Neural progenitor cell (in vitro differentiated cells): ENCODE results near the gene MYO9B. TPM values are rescaled to one million over a fixed set of nuclear protein-coding genes. Genes with fewer than 3 reads are reported as not detected.

Experiments
- DNase-seq: peaks from one replicate; pipeline ENCODE4 v3.0.0-alpha.2; 2016; ENCODE audit warnings: low spot score
- H2AFZ ChIP-seq: fragments of 200-600 bp; sonication (generic); replicated peaks from 2 replicates; pipeline ENCODE4 v1.6.1; 2016; ENCODE audit warnings: antibody characterized with exemption
- H3F3A ChIP-seq: fragments of 200-600 bp; sonication (generic); 2 replicates; pipeline ENCODE4 v1.6.1; 2016; ENCODE audit warnings: antibody characterized with exemption, low read depth
- H3K27ac ChIP-seq: fragments of 200-600 bp; sonication (generic); 2 replicates; pipeline ENCODE4 v1.5.1; 2016; ENCODE audit warnings: mild to moderate bottlenecking
- H3K27me3 ChIP-seq: fragments of 200-600 bp; sonication (generic); 2 replicates; pipeline ENCODE4 v1.6.1; 2016; ENCODE audit warnings: mild to moderate bottlenecking, moderate library complexity
- H3K36me3 ChIP-seq: fragments of 200-600 bp; sonication (generic); 2 replicates; pipeline ENCODE4 v1.5.1; 2016
- H3K4me1 ChIP-seq: fragments of 200-600 bp; sonication (generic); 2 replicates; pipeline ENCODE4 v1.6.1; 2016; ENCODE audit warnings: mixed run types
- H3K4me2 ChIP-seq: fragments of 200-600 bp; sonication (generic); 2 replicates; pipeline ENCODE4 v1.6.1; 2016
- H3K4me3 ChIP-seq: fragments of 200-600 bp; sonication (generic); 2 replicates; pipeline ENCODE4 v1.5.1; 2016
- H3K79me2 ChIP-seq: fragments of 200-600 bp; sonication (generic); 2 replicates; pipeline ENCODE4 v1.6.1; 2016; ENCODE audit warnings: low read depth
- H3K9ac ChIP-seq: fragments of 200-600 bp; sonication (generic); 2 replicates; pipeline ENCODE4 v1.6.1; 2016
- H3K9me3 ChIP-seq: fragments of 200-600 bp; sonication (generic); 2 replicates; pipeline ENCODE4 v1.5.1; 2016; ENCODE audit warnings: low read depth
- H4K20me1 ChIP-seq: fragments of 200-600 bp; sonication (generic); 2 replicates; pipeline ENCODE4 v1.6.1; 2016; ENCODE audit warnings: low read depth
- H3K27ac Mint-ChIP-seq: 3 replicates; pipeline ENCODE4 v1.8.0; 2021; ENCODE audit warnings: mixed read lengths
- H3K27me3 Mint-ChIP-seq: 2 replicates; pipeline ENCODE4 v1.8.0; 2022; ENCODE audit warnings: low read depth, mild to moderate bottlenecking, inconsistent platforms, moderate library complexity, mixed read lengths; ENCODE audit not compliant: insufficient read depth
- H3K36me3 Mint-ChIP-seq: 3 replicates; pipeline ENCODE4 v1.8.0; 2021; ENCODE audit warnings: mixed read lengths
- H3K4me1 Mint-ChIP-seq: 3 replicates; pipeline ENCODE4 v1.8.0; 2021; ENCODE audit warnings: mixed read lengths
- H3K4me3 Mint-ChIP-seq: 3 replicates; pipeline ENCODE4 v1.8.0; 2021; ENCODE audit warnings: mild to moderate bottlenecking, moderate library complexity, mixed read lengths
- H3K9me3 Mint-ChIP-seq: 3 replicates; pipeline ENCODE4 v1.8.0; 2020; ENCODE audit warnings: mixed read lengths
- EZH2 ChIP-seq: fragments of 200-600 bp; sonication (generic); IDR thresholded peaks from 2 replicates; pipeline ENCODE4 v1.6.1; 2017; ENCODE audit warnings: antibody characterized with exemption, mild to moderate bottlenecking, moderate library complexity
- EZH2phosphoT487 ChIP-seq: fragments of 200-600 bp; sonication (generic); IDR thresholded peaks from 2 replicates; pipeline ENCODE4 v1.6.1; 2017; ENCODE audit warnings: antibody characterized with exemption
- total RNA-seq: library from RNA; depleted of rRNA; stranded (reverse); fragments of >200 nt; gene quantifications from 2 replicates; pipeline ENCODE4 v1.2.3, GENCODE V29; 2015; ENCODE audit warnings: low replicate concordance
- TF ChIP-seq, protein P1 (sequence below): fragments of 200-600 bp; sonication (generic); IDR thresholded peaks from 2 replicates; pipeline ENCODE4 v1.5.1; 2017; ENCODE audit warnings: antibody characterized with exemption, mild to moderate bottlenecking

The MYO9B gene
- total RNA-seq, 1 donor from 2014 or later, result 38.5 TPM

DNA sequence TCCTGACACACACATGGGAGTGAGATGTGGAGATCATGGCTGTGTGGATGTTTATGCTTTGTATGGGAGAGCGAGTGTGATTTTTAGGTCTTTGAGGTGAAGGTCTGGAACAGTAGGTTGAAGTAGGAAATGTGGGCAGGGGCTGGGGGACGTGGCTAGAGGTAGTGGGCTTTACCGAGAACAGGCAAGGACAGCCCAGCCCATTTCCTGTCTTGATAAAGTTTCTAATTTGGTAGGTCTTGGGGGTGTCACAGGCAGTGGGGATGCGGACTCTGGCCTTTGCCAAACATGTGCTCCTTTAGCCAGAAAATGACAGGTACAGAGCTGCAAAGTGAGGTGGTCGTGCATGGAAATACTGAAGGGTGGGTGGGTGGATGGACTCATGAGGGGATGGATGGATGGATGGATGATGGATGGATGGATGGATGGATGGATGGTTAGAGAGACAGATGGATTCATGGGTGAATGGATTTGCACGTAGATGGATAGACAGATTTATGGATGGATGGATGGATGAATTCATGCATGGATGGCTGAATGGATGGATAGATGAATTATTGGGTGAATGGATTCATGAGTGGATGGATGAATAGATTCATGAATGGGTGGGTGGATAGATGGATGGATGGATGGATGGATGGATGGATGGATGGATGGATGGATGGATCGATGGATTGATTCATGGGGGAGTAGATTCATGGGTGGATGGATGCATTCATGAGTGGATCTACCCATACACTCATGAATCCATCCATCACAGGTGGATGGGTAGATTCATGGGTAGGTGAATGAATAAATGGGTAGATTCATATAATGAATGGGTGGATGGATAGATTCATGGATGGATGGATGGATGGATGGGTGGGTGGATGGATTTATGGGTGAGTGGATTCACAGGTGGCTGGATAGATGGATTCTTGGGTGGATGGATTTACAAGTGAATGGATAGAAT, 70.2 kb downstream of the MYO9B start:
- Histone ChIP-seq H3K4me1 (no peaks in the 10 kb centered on the region), H3K4me3 (no peak overlapping the region), H3K36me3 (no peaks in the 10 kb centered on the region), H3K9ac (no peak overlapping the region), H3F3A (no peaks in the 10 kb centered on the region), H3K27me3 (no peaks in the 10 kb centered on the region), H3K27ac (no peak overlapping the region), H3K4me2 (no peak overlapping the region), H2AFZ (no peak overlapping the region), H3K79me2 (no peaks in the 10 kb centered on the region), H4K20me1 (no peaks in the 10 kb centered on the region), H3K9me3 (no peaks in the 10 kb centered on the region)
- no peak overlapping the region for H3K27ac Mint-ChIP-seq
- no peak overlapping the region for H3K4me3 Mint-ChIP-seq
- H3K27me3 Mint-ChIP-seq, result no peaks in the 10 kb centered on the region
- peaks cover 13% of the 10 kb centered on the region for H3K36me3 Mint-ChIP-seq
- TF ChIP-seq EZH2, result no peak
- TF ChIP-seq, protein P1, sequence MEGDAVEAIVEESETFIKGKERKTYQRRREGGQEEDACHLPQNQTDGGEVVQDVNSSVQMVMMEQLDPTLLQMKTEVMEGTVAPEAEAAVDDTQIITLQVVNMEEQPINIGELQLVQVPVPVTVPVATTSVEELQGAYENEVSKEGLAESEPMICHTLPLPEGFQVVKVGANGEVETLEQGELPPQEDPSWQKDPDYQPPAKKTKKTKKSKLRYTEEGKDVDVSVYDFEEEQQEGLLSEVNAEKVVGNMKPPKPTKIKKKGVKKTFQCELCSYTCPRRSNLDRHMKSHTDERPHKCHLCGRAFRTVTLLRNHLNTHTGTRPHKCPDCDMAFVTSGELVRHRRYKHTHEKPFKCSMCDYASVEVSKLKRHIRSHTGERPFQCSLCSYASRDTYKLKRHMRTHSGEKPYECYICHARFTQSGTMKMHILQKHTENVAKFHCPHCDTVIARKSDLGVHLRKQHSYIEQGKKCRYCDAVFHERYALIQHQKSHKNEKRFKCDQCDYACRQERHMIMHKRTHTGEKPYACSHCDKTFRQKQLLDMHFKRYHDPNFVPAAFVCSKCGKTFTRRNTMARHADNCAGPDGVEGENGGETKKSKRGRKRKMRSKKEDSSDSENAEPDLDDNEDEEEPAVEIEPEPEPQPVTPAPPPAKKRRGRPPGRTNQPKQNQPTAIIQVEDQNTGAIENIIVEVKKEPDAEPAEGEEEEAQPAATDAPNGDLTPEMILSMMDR, result no peak
- no peak for TF ChIP-seq EZH2phosphoT487
- no peaks in the 10 kb centered on the region for H3K4me1 Mint-ChIP-seq
- no peaks in the 10 kb centered on the region for H3K9me3 Mint-ChIP-seq
- DNase-seq, result no peak

DNA sequence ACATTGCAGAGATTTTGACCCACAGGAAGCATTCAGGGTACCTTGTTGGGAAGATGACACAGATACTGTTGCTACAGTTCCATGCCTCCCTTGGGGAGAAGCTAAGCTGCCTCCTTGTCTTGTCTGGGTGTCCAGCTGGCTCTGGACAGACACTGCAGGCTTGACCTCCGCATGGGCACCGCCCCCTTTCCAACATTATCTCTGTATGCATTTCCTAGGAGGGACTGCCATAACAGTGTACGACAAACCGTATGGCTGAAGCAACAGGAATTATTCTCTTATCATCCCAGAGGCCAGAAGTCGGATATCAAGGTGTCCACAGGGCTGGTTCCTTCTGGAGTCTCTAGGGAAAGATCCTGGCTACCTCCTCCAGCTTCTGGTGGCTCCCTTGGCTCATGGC, 72.6 kb downstream of the MYO9B start:
- no peaks in the 10 kb centered on the region for H3K36me3 ChIP-seq
- Mint-ChIP-seq H3K27ac (no peak overlapping the region), H3K9me3 (no peaks in the 10 kb centered on the region)

DNA sequence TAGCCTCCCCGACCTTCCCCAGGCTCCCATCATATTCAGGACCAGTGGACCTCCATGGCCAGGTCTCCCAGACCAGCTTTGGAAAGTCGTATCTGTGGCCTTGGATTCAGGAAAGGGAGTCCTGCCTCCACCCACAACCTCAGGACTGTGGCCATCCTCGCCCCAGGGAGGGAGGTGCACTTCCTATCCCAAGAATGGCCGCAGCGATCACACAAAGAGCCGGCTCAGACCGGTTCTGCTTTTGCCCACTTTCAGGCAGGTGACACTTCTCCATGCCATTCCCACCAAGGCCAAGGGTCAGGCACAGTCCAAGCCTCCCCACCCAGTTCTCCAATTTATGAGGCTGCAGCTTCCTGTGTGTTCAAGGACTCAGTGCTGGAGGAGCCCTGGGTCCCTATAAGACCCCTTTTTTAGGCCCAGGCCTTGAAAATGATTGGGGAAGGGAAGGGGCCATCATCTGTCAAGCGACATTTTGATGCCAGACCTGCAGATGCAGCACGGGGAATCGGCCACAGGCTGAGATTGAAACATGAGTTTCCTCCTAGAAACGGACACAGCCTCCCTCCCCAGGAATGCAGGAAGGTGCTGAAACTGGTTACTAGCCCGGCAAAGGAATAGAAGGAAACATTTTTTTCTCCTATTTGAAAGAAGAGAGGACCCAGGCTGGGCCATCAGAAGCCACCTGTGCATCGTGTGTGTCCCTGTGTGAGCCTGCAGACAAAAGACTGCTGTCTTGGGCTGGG, 74.0 kb downstream of the MYO9B start:
- peaks cover 17% of the 10 kb centered on the region for H3K36me3 Mint-ChIP-seq
- no peaks in the 10 kb centered on the region for H4K20me1 ChIP-seq
- no peaks in the 10 kb centered on the region for H3K9me3 Mint-ChIP-seq
- TF ChIP-seq EZH2phosphoT487, result no peak
- no peak for TF ChIP-seq EZH2
- TF ChIP-seq, protein P1, result no peak
- H3K27me3 Mint-ChIP-seq, result no peaks in the 10 kb centered on the region
- H3K36me3 ChIP-seq, result no peaks in the 10 kb centered on the region
- no peaks in the 10 kb centered on the region for H3F3A ChIP-seq
- no peak overlapping the region for H3K9ac ChIP-seq
- H3K27ac ChIP-seq, result no peak overlapping the region
- no peak overlapping the region for H3K4me3 ChIP-seq
- no peak overlapping the region for H3K4me3 Mint-ChIP-seq
- no peaks in the 10 kb centered on the region for H3K4me1 ChIP-seq
- no peak overlapping the region for H3K27ac Mint-ChIP-seq
- no peaks in the 10 kb centered on the region for H3K4me1 Mint-ChIP-seq
- no peaks in the 10 kb centered on the region for H3K27me3 ChIP-seq
- no peak for DNase-seq
- no peak overlapping the region for H3K4me2 ChIP-seq
- no peak overlapping the region for H2AFZ ChIP-seq
- H3K9me3 ChIP-seq, result no peaks in the 10 kb centered on the region
- H3K79me2 ChIP-seq, result no peaks in the 10 kb centered on the region

More for the DNA sequence above, 72.6 kb downstream of the MYO9B start:
- Histone ChIP-seq H3K27ac (no peak overlapping the region), H3K9ac (no peak overlapping the region), H4K20me1 (no peaks in the 10 kb centered on the region), H3F3A (no peaks in the 10 kb centered on the region), H3K4me3 (no peak overlapping the region), H2AFZ (no peak overlapping the region), H3K4me2 (no peak overlapping the region), H3K79me2 (no peaks in the 10 kb centered on the region), H3K9me3 (no peaks in the 10 kb centered on the region), H3K4me1 (no peaks in the 10 kb centered on the region), H3K27me3 (no peaks in the 10 kb centered on the region)
- H3K4me3 Mint-ChIP-seq, result no peak overlapping the region
- peaks cover 14% of the 10 kb centered on the region for H3K36me3 Mint-ChIP-seq
- TF ChIP-seq EZH2phosphoT487 (no peak), EZH2 (no peak)
- TF ChIP-seq, protein P1, result no peak
- H3K4me1 Mint-ChIP-seq, result no peaks in the 10 kb centered on the region
- no peaks in the 10 kb centered on the region for H3K27me3 Mint-ChIP-seq
- DNase-seq, result no peak
